DMS79 (cell line): Measurements from ENCODE around the gene HDAC5.

Experiments used
- DNase-seq: peaks from one replicate; lab custom pipeline; 2025; lab: John Stamatoyannopoulos, UW

Gene HDAC5

GRCh38 chr17:44086364-44087311, 36.8 kb downstream of the HDAC5 start:
- no peak for DNase-seq

GRCh38 chr17:44085908-44086307, 37.5 kb downstream of the HDAC5 start:
- no peak for DNase-seq

GRCh38 chr17:44084921-44085320, 38.5 kb downstream of the HDAC5 start:
- no peak for DNase-seq

GRCh38 chr17:44084131-44084538, 39.3 kb downstream of the HDAC5 start:
- no peak for DNase-seq

- no peak for DNase-seq
Measured at GRCh38 chr17:44083250-44083849, 40.1 kb downstream of the HDAC5 start.

- no peak for DNase-seq
Measured at GRCh38 chr17:44082256-44082927, 41.0 kb downstream of the HDAC5 start.

- DNase-seq = no peak
Measured at GRCh38 chr17:44081681-44082080, 41.8 kb downstream of the HDAC5 start.

- no peak for DNase-seq
Measured at GRCh38 chr17:44079877-44080821, 43.3 kb downstream of the HDAC5 start.

- no peak for DNase-seq
Measured at GRCh38 chr17:44078412-44078811, 45.0 kb downstream of the HDAC5 start.

- DNase-seq = no peak
Measured at GRCh38 chr17:44077595-44077909, 45.9 kb downstream of the HDAC5 start.

GRCh38 chr17:44076716-44077594, 46.5 kb downstream of the HDAC5 start:
- DNase-seq = no peak

GRCh38 chr17:44075598-44076293, 47.7 kb downstream of the HDAC5 start:
- DNase-seq = no peak

- DNase-seq = no peak
Measured at GRCh38 chr17:44074911-44075285, 48.5 kb downstream of the HDAC5 start.

- no peak for DNase-seq
Measured at GRCh38 chr17:44074231-44074910, 49.1 kb downstream of the HDAC5 start.

- DNase-seq = peak; percentile 8
Measured at GRCh38 chr17:44071772-44072171, 51.7 kb downstream of the HDAC5 start.

- no peak for DNase-seq
Measured at GRCh38 chr17:44071198-44071520, 52.3 kb downstream of the HDAC5 start.

GRCh38 chr17:44070455-44071197, 52.8 kb downstream of the HDAC5 start, which contains the start of gene G6PC3:
G6PC3 (plus strand) TSS chr17:44070735; CDS start chr17:44070966, 231 bp downstream.
- peak; percentile 97 for DNase-seq

GRCh38 chr17:44069974-44070454, 53.4 kb downstream of the HDAC5 start:
- peak; percentile 56 for DNase-seq

- DNase-seq = no peak
Measured at GRCh38 chr17:44067545-44067940, 55.9 kb downstream of the HDAC5 start.
